ENCODE data around the gene PPM1G.
A peak's percentile ranks its signal among the peaks of the same experiment; 100 is the strongest.
"Not testable (repeated sequence)": the region's sequence is repeated elsewhere in the genome, so short reads cannot be mapped to it uniquely, and the experiment has no call there.

The PPM1G gene, protein sequence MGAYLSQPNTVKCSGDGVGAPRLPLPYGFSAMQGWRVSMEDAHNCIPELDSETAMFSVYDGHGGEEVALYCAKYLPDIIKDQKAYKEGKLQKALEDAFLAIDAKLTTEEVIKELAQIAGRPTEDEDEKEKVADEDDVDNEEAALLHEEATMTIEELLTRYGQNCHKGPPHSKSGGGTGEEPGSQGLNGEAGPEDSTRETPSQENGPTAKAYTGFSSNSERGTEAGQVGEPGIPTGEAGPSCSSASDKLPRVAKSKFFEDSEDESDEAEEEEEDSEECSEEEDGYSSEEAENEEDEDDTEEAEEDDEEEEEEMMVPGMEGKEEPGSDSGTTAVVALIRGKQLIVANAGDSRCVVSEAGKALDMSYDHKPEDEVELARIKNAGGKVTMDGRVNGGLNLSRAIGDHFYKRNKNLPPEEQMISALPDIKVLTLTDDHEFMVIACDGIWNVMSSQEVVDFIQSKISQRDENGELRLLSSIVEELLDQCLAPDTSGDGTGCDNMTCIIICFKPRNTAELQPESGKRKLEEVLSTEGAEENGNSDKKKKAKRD

GRCh38 chr2:27409321-27410073 lies at the start of gene PPM1G:
Gene PPM1G, minus strand, starts transcription at chr2:27409591. Its CDS starts 169 bp downstream, at chr2:27409422.
- peak; percentile 94 for DNase-seq

DNA sequence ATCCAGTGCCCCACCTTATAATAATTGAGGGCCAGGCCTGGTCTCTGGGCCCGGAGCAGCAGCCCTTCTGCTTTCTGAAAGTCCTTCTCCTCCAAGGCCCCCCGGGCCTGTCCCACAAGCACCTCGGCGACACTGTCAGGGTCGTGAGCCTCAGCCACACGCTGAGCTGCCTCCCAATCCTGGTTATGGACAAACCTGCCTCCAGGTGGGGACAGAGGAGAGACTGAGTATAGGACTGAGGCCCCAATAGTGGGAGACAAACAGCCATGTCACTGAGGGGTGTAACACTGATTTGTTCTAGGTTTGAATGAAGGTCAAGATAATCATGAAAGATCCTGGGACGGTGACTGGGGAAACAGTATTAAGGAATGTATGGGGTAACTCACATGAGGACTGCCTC lies 44.6 kb upstream of the PPM1G start:
- no peak for DNase-seq

DNA sequence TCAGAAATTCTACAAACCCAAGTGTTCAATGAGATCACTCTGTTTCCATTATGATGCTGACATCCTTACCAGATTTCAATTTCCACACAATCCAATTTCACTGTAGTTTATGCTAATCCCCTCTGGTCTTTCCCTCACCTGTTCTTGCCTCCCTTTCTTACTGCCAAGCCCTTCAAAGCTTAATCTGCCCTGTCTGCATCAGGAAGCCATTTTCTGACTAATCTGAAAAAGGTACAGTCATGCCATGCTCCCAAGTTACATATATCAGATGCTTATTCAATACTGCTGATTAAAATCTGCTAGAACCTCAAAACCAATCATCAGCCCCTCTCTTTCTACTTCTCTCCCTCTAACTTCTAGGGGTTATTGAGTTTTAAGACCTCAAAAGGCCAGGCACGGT lies 41.7 kb upstream of the PPM1G start:
- DNase-seq, result no peak

GRCh38 chr2:27448381-27448780 lies 39.0 kb upstream of the PPM1G start:
- DNase-seq, result no peak

DNA sequence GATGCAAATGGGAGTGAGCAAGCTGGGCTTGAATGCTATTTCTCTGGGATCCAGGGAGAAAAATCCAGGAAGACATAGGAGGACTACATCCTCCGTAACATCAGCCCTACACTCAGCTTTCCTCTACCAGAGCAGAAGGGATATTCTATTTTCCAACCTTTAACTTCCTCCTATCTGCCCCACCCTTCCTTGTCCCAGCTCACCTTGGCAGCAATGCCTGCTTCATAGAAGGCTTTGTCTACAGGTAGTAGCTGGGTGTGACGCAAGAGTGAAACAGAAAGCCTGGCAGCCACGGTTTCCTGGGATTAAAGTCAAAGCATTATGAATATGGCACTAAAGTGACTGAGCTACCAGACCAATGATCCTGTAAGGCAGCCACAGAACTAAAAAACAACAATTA lies 36.7 kb upstream of the PPM1G start:
- no peak for DNase-seq

GRCh38 chr2:27445615-27446014 lies 36.2 kb upstream of the PPM1G start:
- no peak for DNase-seq

DNA sequence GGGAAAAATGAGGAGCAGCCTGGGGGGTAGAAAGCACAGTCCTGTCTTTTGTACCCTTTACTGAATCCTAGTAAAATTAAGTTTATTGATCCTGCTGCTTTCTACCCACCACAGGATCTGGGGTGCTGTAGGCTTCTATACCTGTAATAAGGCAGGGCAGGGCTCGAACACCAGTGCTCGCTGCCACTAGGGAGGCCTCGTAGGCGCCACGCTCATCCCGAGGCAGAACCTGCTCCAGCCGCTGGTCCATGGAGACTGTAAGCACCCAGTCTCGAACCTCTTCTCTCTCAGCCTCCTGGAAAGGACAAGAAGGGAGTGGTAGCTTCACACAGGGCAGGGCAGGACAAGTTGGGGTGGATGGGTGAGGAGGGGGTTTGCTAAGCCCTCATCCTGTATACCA lies 35.8 kb upstream of the PPM1G start:
- no peak for DNase-seq

GRCh38 chr2:27442920-27443282 lies 33.5 kb upstream of the PPM1G start:
- DNase-seq, result no peak

GRCh38 chr2:27441958-27442919 lies 32.8 kb upstream of the PPM1G start, which contains the start of gene KRTCAP3:
Gene KRTCAP3, plus strand, starts transcription at chr2:27442381. Its CDS starts 32 bp downstream, at chr2:27442413.
- DNase-seq, result no peak

- no peak for DNase-seq
Observed at GRCh38 chr2:27441226-27441926, 32.0 kb upstream of the PPM1G start.

GRCh38 chr2:27435628-27436027 lies 26.2 kb upstream of the PPM1G start:
- DNase-seq, result no peak

GRCh38 chr2:27431395-27431794 lies 22.0 kb upstream of the PPM1G start:
- no peak for DNase-seq

GRCh38 chr2:27428978-27429541 lies 19.7 kb upstream of the PPM1G start:
- peak; percentile 82 for DNase-seq

GRCh38 chr2:27428213-27428977 lies 19.0 kb upstream of the PPM1G start, which contains the start of gene NRBP1:
Gene NRBP1, plus strand, starts transcription at chr2:27428631. Its CDS starts 4,643 bp downstream, at chr2:27433274.
- DNase-seq, result peak; percentile 81

DNA sequence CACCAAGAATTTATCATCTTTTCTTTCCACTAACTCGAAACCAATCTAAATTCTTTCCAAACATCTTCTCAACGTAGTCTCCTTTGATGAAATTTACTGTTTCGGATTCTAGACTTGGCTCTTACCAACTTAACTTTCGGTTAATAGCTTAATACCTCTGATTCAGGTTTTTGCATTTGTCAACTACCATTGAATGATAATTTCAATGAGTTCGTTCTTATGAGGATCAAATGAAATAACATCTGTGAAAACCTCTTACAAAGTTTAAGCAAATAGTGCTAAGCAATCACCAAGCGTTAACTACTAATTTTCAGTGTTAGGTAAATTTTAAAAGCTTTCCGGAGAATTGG lies 18.4 kb upstream of the PPM1G start:
- no peak for DNase-seq

DNA sequence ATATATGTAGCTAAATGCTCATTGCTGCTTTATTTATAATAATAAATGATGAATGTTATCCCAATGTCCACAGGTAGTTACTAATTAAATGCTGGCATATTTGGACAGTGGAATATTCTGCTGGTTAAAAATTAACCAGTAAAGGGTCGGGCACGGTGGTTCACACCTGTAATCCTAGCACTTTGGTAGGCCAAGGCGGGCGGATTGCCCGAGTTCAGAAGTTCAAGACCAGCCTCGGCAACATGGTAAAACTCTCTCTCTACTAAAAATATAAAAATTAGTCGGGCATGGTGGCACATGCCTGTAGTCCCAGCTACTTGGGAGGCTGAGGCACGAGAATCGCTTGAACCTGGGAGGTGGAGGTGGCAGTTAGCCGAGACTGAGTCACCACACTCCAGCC lies 15.6 kb upstream of the PPM1G start:
- not testable (repeated sequence) for DNase-seq

GRCh38 chr2:27422958-27423357 lies 13.6 kb upstream of the PPM1G start:
- no peak for DNase-seq

DNA sequence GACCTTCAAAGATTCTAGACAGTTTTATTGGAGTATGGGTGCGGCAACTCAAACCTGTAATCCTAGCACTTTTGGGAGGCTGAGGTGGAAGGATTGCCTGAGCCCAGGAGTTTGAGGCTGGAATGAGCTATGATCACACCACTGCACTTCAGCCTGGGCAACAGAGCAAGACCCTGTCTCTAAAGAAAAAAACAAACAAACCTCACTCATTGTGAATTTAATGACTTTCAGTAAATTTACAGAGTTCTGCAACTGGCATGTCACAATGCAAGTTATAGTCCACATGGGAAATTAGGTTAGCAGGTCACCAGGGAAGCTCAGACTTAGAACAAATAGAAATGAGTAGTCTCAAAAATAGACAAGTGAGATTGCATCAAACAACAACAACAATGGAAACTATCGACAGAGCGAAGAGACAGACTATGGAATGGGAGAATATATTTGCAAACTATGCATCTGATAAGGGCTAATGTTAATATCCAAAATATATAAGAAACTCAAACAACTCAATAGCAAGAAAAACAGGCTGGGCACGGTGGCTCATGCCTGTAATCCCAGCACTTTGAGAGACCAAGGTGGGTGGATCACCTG lies 12.4 kb upstream of the PPM1G start:
- DNase-seq, result no peak

DNA sequence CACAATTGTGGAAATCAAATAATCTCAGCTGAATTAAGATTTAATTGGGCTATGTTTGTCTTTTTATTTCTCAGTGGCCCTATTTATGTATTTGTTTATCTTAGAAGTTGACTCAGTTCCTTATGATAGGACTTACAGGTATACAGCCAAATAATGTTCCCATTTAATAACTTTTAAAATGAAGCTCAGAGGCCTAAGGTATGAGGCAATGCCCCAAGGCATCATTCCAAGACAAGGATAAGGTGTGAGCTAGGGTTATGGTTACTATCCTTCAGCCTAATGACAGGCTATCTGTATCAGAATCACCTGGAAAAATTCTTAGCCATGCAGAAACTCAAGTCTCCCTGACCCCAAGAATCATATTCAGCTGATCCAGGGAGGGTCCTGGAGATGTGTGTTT lies 11.6 kb upstream of the PPM1G start:
- no peak for DNase-seq

GRCh38 chr2:27416151-27416550 lies 6.8 kb upstream of the PPM1G start:
- DNase-seq, result no peak

All from GDM1 (cell line).